GM10847 (cell line): ENCODE data around the gene SS18L1.
A peak's percentile ranks its signal among the peaks of the same experiment; 100 is the strongest.

ENCODE experiments used
- POLR2A ChIP-seq: IDR thresholded peaks from 2 replicates; pipeline ENCODE4 v1.6.1; 2011; ENCODE audit not compliant: insufficient read length; ENCODE audit errors: extremely low read depth

Gene SS18L1, protein sequence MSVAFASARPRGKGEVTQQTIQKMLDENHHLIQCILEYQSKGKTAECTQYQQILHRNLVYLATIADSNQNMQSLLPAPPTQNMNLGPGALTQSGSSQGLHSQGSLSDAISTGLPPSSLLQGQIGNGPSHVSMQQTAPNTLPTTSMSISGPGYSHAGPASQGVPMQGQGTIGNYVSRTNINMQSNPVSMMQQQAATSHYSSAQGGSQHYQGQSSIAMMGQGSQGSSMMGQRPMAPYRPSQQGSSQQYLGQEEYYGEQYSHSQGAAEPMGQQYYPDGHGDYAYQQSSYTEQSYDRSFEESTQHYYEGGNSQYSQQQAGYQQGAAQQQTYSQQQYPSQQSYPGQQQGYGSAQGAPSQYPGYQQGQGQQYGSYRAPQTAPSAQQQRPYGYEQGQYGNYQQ

GRCh38 chr20:62143081-62143956 is at the start of gene SS18L1, which contains the start of gene PSMA7:
Gene SS18L1 (plus strand): TSS chr20:62143769. CDS start chr20:62143821, 52 bp downstream.
Gene PSMA7 (minus strand): TSS chr20:62143394. CDS start chr20:62143303, 91 bp downstream.
- peak; percentile 87 for TF ChIP-seq POLR2A

- TF ChIP-seq POLR2A: no peak
These were observed 46.9 kb upstream of the SS18L1 start for GRCh38 chr20:62096421-62097380.

DNA sequence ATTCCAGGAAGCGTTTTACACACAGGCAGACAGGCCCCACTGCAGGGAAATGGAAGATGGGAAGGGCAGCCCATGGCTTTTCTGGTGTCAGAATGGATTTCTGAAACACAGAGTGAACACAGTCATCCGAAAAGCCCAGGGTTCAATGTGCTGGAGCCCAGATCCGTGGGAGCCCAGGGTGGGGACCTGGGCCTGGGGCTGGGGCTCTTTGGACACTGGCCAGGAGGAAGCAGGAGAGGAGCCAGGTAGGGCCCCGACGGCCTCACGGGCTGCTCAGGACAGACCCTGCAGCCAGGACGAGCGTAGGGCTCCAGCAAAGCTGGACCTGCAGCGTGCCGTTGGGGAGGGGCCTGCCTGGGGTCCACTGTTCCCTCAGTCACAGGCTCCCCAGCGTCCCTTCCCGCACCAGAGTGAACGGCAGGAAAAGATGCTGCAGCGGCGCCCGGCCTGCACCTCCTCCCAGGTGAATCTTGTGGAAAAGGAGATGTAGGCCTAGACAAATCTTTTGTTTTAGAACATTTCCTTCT is 45.6 kb upstream of the SS18L1 start:
- TF ChIP-seq POLR2A: no peak

DNA sequence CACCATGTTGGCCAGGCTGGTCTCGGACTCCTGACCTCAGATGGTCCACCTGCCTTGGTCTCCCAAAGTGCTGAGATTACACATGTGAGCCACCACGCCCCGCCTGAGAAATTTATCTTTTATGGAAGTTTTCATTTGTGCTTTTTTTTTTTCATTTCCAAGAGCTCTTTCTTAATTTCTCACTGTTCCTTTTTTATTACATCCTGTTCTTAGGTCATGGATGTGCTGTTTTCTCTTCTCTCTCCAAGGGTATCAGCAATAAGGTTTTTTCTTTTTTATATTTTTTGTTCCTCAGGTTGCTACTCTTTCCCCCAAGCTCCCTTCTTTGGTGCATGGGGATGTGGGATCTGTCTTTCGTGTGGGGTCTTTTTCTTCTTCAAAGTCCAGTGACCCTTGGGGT is 42.5 kb upstream of the SS18L1 start:
- no peak for TF ChIP-seq POLR2A

DNA sequence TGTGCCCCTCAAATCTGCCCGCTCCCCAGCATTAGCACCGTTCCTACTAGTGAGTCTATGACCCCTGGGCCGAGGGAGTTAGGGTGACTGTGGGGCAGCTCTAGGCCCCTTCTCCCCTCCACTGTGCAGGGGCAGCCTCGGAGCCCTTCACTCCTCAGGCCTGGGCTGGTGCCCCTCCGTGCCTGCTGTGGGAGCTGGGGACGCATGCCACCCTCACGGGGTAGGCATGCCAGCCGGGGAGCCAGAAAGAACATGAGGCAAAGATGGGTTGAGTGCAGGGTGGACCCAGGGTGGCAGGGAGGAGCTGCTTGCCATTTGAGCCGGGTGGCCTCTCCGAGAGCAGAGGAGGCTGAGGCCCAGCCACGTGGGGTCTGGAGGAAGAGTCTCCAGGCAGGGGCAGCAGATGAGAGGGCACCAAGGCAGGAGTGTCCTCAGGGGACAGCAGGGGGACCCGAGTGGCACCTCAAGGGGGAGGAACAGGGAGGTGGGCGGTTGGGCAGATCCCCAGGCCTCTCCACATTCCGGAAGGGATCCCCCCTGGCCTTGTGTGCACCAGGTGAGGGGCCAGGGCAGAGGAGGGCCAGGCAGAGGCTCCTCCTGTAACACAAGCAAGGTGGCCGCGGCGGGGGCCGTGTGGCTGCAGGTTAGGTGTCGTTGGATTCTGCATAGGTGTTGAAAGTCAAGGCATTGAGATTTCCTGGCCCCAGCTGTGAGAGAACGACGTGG is 39.9 kb upstream of the SS18L1 start:
- TF ChIP-seq POLR2A: no peak

- no peak for TF ChIP-seq POLR2A
These were observed 39.3 kb upstream of the SS18L1 start for GRCh38 chr20:62104234-62104789.

GRCh38 chr20:62104791-62105345 is 38.7 kb upstream of the SS18L1 start:
- TF ChIP-seq POLR2A: no peak

DNA sequence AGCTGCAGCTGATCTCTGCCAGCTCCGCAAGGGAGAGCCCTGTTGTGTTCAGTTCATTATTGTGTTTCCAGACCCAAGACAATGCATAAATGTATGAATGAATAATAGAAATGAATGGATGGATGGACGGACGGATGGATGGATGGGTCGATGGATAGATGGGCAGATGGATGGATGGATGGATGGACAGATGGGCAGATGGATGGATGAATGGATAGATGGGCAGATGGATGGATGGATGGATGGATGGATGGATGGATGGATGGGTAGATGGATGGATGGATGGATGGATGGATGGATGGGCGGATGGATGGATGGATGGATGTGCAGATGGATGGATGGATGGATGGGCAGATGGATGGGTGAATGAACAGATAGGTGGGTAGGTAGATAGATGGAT is 38.0 kb upstream of the SS18L1 start:
- no peak for TF ChIP-seq POLR2A

- TF ChIP-seq POLR2A: no peak
These were observed 32.4 kb upstream of the SS18L1 start for GRCh38 chr20:62111148-62111547.

- TF ChIP-seq POLR2A: no peak
These were observed 31.2 kb upstream of the SS18L1 start for GRCh38 chr20:62112368-62112767.

GRCh38 chr20:62114894-62115293 is 28.7 kb upstream of the SS18L1 start:
- TF ChIP-seq POLR2A: no peak

GRCh38 chr20:62116558-62117361 is 26.8 kb upstream of the SS18L1 start:
- no peak for TF ChIP-seq POLR2A

DNA sequence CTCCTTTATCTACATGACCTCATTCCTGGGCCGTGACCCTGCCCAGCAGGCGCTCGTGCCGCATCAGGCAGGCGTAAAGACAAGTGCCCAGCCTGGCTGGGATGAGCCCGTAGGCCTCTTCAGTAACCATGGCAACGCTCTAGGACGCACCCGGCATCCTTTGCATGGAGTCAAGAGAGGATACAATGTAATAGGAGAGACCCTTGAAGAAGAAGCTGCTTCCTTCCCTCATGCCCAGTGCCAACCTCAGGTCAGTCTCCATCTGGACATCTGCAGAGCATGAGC is 26.3 kb upstream of the SS18L1 start:
- no peak for TF ChIP-seq POLR2A
